DND-41 (cell line): ENCODE results near the gene GNAT2.

Source experiments
- ATAC-seq: fragments of 200-7000 bp; cut with Tn5 transposase; 3 replicates; pipeline ENCODE4 v1.9.1; 2021; ENCODE audit warnings: low read depth; ENCODE audit not compliant: insufficient read depth
- DNase-seq: peaks from one replicate; pipeline ENCODE4 v3.0.0-alpha.2; 2020
- H2AFZ ChIP-seq: 2 replicates; pipeline ENCODE4 v1.6.0; 2012; ENCODE audit warnings: low read depth, low read length
- H3K27ac ChIP-seq: 2 replicates; pipeline ENCODE4 v1.5.1; 2012; ENCODE audit warnings: low read length, inconsistent platforms
- H3K27me3 ChIP-seq: fragments of 200-600 bp; sonication (generic); 2 replicates; pipeline ENCODE4 v1.6.0; 2012; ENCODE audit warnings: low read length, mild to moderate bottlenecking, inconsistent platforms; ENCODE audit not compliant: insufficient read depth, poor library complexity
- H3K36me3 ChIP-seq: 2 replicates; pipeline ENCODE4 v1.5.1; 2012; ENCODE audit warnings: low read length, inconsistent platforms; ENCODE audit not compliant: insufficient read depth
- H3K4me1 ChIP-seq: 2 replicates; pipeline ENCODE4 v1.5.1; 2012; ENCODE audit warnings: mild to moderate bottlenecking, low read length; ENCODE audit not compliant: insufficient read depth
- H3K4me2 ChIP-seq: 2 replicates; pipeline ENCODE4 v1.6.0; 2012; ENCODE audit warnings: mild to moderate bottlenecking, moderate library complexity, low read length, inconsistent platforms; ENCODE audit not compliant: insufficient read depth
- H3K4me3 ChIP-seq, 2 experiments: fragments of 200-600 bp in 1 of 2; shearing (Covaris generic) in 1 of 2; 2 replicates each; pipeline ENCODE4 v1.5.1; 2012 to 2016; ENCODE audit warnings: inconsistent platforms in 2 of 2, low read length in 2 of 2, mild to moderate bottlenecking in 2 of 2, low read depth in 1 of 2, moderate library complexity in 1 of 2
- H3K79me2 ChIP-seq: 2 replicates; pipeline ENCODE4 v1.6.0; 2012; ENCODE audit warnings: low read length, inconsistent platforms; ENCODE audit not compliant: insufficient read depth
- H3K9ac ChIP-seq: 2 replicates; pipeline ENCODE4 v1.6.0; 2012; ENCODE audit warnings: low read depth, mild to moderate bottlenecking, inconsistent platforms, low read length, moderate library complexity
- H3K9me3 ChIP-seq: 2 replicates; pipeline ENCODE4 v1.5.1; 2012; ENCODE audit warnings: low read length, moderate library complexity, mild to moderate bottlenecking, inconsistent platforms; ENCODE audit not compliant: insufficient read depth, severe bottlenecking
- H4K20me1 ChIP-seq: 2 replicates; pipeline ENCODE4 v1.6.0; 2012; ENCODE audit warnings: low read length; ENCODE audit not compliant: insufficient read depth
- CTCF ChIP-seq: IDR thresholded peaks from 2 replicates; pipeline ENCODE4 v1.5.1; 2012; ENCODE audit warnings: borderline replicate concordance, low read length, moderate library complexity, mild to moderate bottlenecking; ENCODE audit not compliant: poor library complexity, severe bottlenecking; ENCODE audit errors: extremely low read depth
- EZH2 ChIP-seq: IDR thresholded peaks from 3 replicates; pipeline ENCODE4 v1.6.1; 2012; ENCODE audit warnings: borderline replicate concordance, low read depth, mild to moderate bottlenecking, moderate library complexity, low read length, inconsistent platforms; ENCODE audit not compliant: severe bottlenecking

Gene GNAT2

DNA sequence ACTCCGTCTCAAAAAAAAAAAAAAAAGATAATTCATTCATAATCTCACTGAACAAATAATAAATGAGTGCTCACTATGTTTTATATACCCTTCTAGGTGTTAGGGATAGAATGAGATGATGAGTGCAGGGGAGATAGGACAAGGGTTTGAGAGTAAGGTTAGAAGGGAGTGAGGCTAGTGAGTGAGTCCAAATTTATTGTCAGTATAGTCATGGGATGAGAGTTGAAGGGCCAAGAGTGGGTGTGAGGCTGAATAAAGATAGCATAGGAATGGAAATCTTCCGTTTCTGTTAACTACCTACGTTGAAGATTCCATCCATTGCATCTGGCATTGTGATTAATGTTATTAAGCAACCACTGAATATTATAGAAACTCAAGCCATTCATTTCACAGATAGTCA, 54.2 kb downstream of the GNAT2 start:
- Histone ChIP-seq H3K4me2 (no peak overlapping the region), H3K4me1 (no peaks in the 10 kb centered on the region), H3K27me3 (no peaks in the 10 kb centered on the region), H3K4me3 (no peak overlapping the region), H3K27ac (no peak overlapping the region), H3K9ac (no peak overlapping the region), H3K36me3 (no peaks in the 10 kb centered on the region), H3K79me2 (peaks cover 99% of the 10 kb centered on the region), H4K20me1 (peaks cover 68% of the 10 kb centered on the region), H3K9me3 (no peaks in the 10 kb centered on the region), H2AFZ (no peak overlapping the region)
- DNase-seq (no peak), ATAC-seq (no peak)
- TF ChIP-seq EZH2 (no peak), CTCF (no peak)

DNA sequence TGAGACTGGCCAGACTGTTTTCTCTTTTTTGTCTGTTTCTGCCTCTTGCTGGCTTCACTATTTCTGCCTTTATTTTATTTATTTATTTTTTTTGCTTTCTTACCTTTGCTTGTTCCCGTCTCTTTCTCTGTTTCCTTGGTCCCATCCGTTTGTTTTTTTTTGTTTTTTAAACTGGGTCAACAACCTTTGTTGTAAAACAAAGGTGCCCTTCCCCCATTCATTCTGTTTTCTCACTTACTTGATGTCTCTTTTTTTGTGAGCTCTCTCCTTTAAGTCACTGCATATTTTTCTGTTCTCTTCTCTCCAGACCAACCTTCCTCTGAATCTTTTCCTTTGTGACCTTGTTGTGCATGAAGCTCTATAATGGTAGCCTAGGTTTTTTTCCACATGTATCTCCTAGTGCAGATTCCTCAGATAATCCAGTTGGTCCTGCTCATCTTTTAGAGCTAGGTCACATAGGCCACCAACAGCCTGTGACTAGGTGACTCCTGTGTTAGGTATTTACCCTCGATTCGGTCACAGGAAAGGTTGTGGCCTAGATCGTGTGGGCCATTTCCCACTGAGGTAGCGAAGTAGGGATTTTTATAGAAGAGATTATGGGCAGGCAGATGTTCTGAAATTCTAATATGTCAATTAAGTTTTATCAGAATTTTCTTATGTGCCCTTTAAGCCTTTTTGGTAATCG, 55.1 kb downstream of the GNAT2 start:
- Histone ChIP-seq H2AFZ (no peak overlapping the region), H3K4me1 (no peaks in the 10 kb centered on the region), H3K4me3 (no peak overlapping the region), H3K9me3 (no peaks in the 10 kb centered on the region), H3K36me3 (no peaks in the 10 kb centered on the region), H3K9ac (no peak overlapping the region), H3K27me3 (no peaks in the 10 kb centered on the region), H3K79me2 (peaks cover 99% of the 10 kb centered on the region), H4K20me1 (peaks cover 72% of the 10 kb centered on the region), H3K27ac (no peak overlapping the region), H3K4me2 (no peak overlapping the region)
- TF ChIP-seq EZH2 (no peak), CTCF (no peak)
- DNase-seq (no peak), ATAC-seq (no peak)

- H3K36me3 ChIP-seq = peaks cover 6% of the 10 kb centered on the region; the same call in 1 of the 2 replicates
- H2AFZ ChIP-seq = no peak overlapping the region
- H3K9ac ChIP-seq = no peak overlapping the region
- no peaks in the 10 kb centered on the region for H3K27me3 ChIP-seq
- TF ChIP-seq EZH2 (no peak), CTCF (no peak)
- DNase-seq (no peak), ATAC-seq (no peak)
- no peaks in the 10 kb centered on the region for H3K9me3 ChIP-seq
- no peak overlapping the region for H3K27ac ChIP-seq
- H3K4me2 ChIP-seq = no peak overlapping the region
- H3K4me3 ChIP-seq = no peak overlapping the region
- H3K79me2 ChIP-seq = peaks cover 100% of the 10 kb centered on the region
- no peaks in the 10 kb centered on the region; the same call in 1 of the 2 replicates for H3K4me1 ChIP-seq
- H4K20me1 ChIP-seq = peaks cover 79% of the 10 kb centered on the region
Measured at GRCh38 chr1:109559995-109560394, 59.4 kb downstream of the GNAT2 start.
